GM23248 (cell line): ENCODE results near the gene SCCPDH.

Experiments
- EZH2 ChIP-seq: fragments of 200-600 bp; sonication (generic); IDR thresholded peaks from 2 replicates; pipeline ENCODE4 v1.6.1; 2018; ENCODE audit warnings: antibody characterized with exemption, mild to moderate bottlenecking; ENCODE audit not compliant: insufficient read depth, poor library complexity, severe bottlenecking
- EZH2phosphoT487 ChIP-seq: fragments of 200-600 bp; sonication (generic); IDR thresholded peaks from 2 replicates; pipeline ENCODE4 v1.6.1; 2018; ENCODE audit warnings: antibody characterized with exemption, moderate library complexity, mild to moderate bottlenecking, low read depth; ENCODE audit not compliant: insufficient read depth

GRCh38 chr1:246793356-246793896 lies 69.2 kb downstream of the SCCPDH start:
- TF ChIP-seq EZH2 (no peak), EZH2phosphoT487 (no peak)
